Measurements from ENCODE around the gene FRAS1.
"Not testable (repeated sequence)": the region's sequence is repeated elsewhere in the genome, so short reads cannot be mapped to it uniquely, and the experiment has no call there.

Gene FRAS1

DNA sequence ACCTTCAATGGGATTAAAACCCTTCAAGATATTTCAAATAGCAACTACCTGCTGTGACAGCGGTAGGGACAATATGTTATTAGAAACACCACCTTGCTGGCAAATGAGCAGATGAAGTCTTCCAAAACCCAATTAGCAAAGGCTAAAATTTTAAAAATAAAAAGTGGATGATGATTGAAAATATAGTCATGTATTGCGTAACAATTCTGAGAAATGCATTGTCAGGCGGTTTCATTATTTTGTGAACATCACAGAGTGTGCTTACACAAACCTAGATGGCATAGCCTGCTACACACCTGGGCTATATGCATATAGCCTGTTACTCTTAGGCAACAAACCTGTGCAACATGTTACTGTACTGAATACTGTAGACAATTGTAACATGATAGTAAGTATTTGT, 403.2 kb downstream of the FRAS1 start:
- DNase-seq, result no peak

DNA sequence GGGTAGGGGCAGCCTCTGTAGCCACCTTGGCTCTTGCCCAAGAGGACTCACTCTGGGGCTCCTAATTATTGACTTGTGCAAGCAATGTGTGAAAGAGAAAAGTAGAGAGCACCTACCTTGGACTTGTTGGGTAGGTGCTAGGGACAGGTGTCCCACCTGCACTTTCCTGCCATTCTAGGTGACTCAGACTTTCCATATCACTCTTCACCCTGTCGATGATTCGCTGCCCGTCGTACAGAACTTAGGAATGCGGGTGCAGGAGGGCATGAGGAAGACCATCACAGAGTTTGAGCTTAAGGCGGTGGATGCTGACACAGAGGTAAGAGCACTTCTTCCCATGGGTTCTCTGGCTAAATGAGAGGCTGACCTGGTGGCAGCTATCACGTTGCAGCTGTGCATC, 407.1 kb downstream of the FRAS1 start:
- no peak for DNase-seq

DNA sequence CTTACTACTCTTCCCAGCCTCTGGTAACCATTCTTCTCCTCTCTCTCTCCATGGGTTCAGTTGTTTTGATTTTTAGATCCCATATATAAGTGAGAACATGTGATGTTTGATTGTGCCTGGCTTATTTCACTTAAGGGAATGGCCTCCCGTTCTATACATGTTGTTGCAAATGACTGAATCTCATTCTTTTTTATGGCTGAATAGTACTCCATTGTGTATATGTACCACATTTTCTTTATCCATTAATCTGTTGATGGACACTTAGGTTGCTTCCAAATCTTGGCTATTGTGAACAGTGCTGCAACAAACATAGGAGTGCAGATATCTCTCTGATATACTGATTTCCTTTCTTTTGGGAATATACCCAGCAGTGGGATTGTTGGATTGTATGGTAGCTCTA, 410.1 kb downstream of the FRAS1 start:
- not testable (repeated sequence) for DNase-seq

DNA sequence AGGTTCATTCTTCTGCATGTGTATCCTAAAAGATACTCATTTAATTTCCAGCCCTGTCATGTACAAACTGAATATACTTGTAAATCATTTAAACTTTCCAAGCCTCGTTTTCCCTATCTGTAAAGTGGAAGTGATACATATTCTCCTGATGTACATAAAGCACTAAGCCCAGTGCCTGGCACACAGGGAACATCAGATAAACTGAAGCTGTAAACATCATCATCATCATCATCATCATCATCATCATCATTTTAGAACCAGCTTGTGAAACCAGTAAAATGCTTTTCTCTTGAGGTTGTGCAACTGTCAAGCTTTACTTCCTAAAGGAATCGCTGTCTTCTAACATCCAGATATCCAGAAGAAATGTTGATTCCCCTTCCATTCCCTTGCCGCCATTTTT, 411.1 kb downstream of the FRAS1 start:
- no peak for DNase-seq

DNA sequence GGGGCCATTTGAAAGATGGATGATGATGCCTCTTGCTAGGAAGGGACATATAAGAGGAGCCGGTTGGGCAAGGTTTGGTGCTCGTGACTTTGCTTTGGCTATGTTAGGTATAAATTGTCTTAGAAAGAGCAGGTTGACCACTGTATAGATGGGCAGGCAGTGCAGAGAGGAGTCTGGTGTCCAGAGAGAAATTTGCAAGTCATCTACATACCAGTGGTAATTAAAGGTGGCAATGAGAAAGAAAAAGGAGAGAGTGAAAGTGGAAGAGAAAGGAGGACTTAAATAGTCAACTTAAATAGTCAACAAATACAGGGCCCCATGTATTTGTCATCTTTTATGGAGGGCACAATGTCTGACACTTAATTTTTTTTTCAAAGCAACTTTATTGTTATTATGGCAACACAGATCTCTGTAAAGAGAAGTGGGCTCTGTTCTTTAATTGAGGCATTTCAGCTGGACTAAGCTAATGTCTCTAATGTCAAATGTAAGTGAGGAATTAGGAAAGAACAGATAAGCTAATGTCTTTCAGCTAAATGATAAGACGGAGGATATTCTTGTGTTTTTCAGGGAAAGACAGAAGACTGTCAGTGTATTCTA, 419.1 kb downstream of the FRAS1 start:
- DNase-seq, result no peak

DNA sequence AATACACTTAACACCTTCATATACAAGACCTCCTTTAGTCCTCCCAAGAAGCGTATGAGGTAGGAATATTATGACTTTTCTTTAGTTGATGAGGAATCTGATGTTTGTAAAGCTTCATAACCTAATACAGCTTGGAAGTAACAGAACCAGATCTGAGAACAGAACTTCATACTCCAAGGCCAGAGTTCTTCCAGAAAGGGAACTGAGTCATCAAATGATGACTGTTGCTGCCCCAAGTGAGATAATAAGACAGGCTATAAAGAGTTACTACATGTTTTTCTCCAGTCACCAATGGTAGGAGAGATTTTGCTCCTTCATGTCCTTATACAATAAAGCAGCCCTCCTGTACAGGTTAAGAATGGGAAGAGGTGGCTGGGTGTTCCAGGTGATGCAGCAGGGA, 420.2 kb downstream of the FRAS1 start:
- DNase-seq, result no peak

DNA sequence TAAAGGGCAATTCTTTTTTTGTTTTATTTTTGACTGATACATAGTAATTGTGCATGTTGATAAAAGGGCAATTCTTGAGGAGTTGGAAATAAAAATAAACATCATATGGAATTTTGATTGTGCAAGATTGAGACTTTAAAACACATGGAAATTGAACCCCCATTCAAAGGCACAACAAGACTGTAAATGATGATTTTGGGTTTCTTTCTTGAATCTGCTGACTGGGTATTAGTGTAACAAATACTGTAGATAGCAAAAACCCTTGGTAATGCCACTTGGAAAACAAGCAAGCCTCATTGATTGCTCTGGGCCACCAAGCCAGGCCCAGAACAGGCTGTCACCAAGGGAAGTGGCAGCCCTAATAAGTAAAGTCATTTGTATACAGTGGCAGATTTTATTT, 421.4 kb downstream of the FRAS1 start:
- DNase-seq, result no peak

DNA sequence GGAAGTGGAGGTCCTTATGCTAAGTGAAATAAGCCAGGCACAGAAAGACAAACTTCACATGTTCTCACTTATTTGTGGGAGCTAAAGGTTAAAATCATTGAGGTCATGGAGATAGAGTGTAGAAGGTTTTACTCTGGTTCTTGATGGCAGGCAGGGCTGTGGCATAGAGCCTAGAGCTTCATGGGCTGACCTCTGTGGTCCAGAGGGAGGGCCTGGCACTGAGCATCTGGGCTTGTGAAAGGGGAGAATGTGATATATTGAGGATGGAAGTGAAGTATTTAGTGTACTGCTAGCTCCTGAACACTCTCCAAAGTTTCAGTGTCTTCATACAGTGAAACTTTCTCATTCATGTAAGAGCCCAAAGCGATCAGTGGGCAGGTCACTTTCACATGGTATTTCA, 423.2 kb downstream of the FRAS1 start:
- DNase-seq, result no peak

DNA sequence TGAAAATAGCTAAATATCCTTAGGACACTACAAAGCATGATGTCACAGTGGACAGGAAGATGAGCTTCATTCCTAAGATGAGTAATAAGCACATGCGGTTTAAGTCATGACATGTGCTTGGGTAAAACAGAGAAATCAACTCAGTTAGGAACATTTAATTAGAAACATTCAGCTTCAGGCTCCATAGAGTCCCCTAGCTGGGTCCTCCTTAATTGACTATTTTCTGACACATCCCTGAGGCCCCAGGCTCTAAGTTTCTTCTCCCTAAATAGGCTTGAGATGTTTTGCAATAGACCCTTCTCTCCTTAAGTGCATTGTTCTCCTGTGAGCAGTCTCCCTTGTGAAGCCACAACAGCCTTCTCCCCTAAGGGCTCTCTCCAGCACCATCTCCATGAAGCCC, 424.1 kb downstream of the FRAS1 start:
- no peak for DNase-seq

DNA sequence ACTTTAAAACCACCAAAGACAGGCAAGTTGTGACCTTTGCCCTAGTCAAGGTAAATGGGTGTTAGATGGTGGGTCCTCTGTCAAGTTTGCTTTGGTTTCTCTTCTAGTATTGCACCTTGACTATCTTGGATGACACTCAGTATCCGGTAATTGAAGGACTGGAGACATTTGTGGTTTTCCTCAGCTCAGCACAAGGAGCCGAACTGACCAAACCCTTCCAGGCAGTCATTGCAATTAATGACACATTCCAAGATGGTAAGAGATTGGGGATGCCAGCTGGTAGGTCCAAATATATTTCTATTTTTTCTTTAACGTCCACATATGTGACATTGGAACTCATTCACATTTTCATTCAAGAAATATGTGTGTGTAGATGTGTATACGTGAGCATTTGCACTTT, 425.2 kb downstream of the FRAS1 start:
- no peak for DNase-seq

DNA sequence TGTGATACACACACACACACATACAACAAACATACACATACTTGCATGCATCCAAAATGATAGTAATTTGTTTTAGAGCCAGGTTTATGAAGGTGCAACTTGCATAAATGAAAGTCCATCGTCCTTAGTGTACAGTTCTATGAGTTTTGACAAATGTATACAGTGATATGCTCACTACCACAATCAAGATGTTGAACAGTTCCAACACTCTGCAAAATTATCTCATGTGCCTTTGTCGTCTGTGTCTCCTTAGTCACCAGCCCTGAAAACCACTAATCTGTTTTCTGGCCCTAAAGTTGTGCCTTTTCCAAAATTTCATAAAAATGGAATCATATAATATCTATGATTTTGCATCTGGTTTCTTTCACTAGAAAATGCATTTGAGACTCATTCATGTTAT, 426.7 kb downstream of the FRAS1 start:
- DNase-seq, result no peak

DNA sequence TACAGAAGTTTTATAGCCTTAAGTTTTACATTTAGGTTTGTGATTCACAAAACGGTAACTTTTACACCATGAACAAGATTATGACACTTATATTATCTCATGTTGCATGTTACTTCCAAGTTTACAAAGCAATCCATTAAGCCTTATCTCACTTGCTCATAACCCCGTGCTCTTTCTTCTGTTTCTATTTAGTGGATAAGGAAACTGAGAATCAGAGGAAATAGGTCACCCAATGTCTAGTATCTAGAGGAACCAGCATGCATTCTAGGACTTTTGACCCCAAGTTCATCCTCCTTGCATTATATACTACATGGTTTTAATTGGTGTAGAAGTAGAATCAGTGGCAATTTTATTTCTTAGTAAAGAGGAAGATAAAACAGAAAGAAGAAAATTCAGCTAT, 427.5 kb downstream of the FRAS1 start:
- DNase-seq, result no peak

DNA sequence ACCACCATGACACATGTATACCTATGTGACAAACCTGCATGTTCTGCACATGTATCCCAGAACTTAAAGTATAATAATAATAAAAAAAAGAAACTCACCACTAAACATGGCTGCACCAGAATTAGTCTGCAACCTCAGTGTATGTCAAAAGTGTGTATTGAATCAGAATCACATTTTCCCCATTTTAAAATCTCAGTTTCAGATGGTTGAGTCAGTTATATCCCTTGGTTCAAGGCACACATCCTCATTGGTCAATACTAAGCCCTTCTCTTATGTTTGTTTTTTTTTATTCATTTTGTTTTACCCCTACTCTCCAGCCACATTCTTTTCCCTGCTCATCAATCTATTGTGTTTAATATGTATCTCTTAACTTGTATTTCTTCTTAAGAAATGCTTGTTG, 436.6 kb downstream of the FRAS1 start:
- no peak for DNase-seq

DNA sequence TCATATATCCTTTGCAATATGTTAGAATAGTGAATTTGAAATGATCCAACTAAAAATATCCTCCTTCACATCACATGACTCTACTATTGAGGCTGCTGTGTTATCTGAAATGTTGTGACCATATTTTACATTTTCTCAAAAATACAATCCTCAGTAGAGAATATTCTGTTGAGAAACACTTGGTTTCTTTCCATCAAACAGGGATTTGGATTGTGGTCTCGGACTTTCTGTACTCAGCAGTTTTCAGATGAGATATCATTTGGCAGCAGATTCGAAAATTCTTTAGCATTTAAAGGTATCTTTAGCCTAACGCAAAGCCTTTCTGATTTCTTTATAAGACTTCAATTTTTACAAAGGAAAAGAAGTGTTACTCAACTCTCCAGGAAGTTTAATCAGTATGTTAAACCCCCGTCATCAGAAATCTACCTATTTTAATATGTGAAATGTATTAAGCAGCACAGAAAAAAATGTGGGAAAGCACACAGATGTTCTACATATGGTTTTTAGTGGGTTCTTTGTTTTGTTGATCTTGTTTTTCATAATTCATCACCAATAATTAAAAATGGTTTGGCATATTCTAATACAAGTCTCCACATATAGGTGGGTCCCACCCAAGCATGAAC, 439.0 kb downstream of the FRAS1 start:
- no peak for DNase-seq

DNA sequence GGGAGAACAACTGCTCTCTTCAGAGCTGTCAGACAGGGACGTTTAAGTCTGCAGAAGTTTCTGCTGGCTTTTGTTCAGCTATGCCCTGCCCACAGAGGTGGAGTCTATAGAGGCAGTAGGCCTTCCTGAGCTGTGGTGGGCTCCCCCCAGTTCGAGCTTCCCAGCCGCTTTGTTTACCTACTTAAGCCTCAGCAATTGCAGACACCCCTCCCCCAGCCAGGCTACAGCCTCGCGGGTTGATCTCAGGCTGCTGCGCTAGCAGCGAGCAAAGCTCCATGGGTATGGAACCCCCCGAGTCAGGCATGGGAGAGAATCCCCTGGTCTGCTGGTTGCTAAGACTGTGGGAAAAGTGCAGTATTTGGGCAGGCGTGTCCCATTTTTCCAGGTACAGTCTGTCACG, 449.1 kb downstream of the FRAS1 start:
- DNase-seq, result not testable (repeated sequence)

DNA sequence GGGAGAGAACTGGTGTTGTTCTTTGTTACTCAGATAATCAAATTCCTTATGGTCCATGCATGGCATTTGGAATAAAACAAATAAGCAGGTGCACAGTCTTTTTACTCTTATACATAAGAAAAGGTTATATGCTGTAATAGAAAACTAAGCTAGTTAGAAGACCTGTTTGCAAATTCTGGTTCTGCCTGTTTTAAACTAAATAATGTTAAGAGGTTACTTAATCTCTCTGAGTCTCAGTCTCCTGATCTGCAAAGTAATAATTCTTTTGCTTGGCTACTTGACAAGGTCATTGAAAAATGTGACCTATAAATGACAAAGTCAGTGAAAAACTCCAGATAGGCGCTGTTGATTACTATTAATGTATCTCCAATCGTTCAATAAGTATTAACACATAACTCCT, 451.9 kb downstream of the FRAS1 start:
- DNase-seq, result no peak

DNA sequence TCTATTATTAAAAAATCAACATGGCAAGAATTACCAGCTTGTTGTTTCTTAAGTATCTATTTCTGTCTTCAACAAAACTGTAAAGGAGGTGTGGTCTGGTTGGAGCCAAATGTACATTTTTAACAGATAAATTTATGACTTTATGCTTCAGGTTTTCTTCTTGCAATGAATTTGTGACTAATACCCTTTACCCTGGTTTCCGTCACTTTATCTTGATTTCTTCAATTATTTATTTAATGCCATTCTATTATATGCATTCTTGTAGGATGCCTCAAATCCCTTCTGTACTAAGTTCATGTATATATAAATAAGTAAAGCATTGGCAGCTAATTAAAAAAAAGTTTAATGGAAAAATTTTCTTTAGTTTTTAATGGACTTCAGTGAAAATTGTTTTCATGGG, 453.0 kb downstream of the FRAS1 start:
- no peak for DNase-seq

DNA sequence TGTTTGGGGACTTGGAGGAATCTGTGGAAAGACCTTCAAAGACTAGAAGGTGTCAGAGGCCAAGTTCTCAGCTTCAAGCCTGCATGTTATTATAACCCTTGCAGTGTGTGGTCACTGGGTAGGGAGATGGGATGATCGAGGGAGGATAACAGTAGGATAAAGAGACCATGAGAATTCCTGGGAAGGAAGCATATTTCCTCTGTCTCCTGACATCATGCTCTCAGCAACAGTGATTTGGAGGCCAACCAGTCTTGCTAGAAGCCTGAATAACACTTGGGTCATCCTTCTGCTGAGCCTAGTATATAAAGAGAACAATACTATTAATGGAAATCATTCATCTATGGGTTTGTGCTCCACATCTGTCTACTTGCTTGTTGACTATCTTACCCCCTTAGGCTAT, 453.6 kb downstream of the FRAS1 start:
- DNase-seq, result no peak

DNA sequence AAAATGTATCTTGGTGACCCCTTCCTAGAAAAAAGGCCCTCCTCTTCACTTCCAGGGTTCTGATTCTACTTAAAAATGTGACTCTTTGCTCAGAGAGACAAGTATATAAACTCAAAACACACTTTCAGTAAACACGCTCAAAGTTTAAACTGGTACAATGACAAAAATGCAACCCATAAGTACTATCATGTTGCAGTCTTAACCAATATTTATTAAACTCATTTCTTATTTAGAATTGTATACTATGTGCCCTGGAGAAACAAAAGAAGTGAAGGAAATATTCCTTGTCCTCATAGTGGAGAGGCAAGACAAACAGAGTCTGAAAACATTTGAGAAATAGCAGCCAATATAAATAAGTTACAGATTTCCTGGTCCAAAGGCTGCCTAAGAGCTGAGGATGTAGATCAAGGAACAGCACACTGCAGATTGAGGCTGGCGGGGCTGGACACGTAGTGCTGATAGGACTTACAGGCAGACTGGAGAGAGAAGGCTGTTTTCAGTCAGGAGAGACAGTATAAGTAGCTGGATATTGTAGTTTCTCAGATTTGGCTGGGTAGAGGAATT, 455.3 kb downstream of the FRAS1 start:
- DNase-seq, result no peak

DNA sequence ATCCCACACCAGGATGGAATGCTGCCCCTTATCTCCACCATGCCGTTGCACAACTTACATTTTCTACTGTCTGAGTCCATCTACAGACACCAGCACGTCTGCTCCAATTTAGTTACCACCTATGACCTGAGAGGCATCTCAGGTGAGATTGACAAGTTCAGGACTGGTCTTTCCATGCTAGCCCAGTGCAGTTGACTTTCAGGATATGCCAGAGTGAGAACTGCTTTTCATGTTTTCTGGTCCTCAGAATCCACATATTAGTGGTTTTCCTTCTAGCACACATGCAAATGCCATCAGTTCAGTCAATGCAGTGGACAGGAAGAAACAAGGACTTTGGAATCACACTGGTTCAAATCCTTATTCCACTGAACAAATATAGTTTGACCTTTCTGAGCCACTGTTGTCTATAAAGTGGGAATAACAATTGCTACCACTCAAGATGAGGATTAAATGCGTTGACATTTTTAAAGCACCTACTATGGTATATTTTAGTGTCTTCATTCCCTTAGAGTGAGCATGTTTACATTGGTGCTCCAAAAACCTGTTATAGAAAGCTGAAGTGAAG, 456.4 kb downstream of the FRAS1 start:
- DNase-seq, result no peak

DNA sequence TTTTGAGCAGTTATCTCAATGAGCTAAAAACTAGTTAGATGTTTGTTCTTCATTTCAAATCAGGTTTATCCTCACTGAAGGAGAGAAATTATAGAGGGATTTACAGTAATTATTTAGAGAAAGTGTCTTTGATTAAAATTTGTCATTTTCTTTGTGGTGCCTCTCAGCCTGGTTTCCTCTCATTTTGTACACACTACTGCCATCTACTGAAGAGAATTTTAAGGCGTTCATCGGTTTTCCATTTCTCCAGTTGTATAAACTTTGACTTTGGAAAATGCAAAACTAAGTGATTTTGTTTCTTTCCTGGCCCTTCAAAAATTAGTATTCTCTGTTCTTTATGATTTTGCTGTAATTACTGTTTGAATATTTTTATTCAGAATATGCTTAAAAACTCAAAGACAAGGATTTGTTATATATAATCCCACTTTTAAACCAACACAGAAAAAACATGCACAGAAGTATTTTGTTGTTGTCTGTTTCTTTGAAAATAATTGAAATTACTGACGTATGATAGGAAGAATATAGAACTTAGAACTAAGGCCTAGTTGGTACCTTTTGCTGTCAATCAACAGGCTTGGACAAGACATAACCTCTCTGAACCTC, 460.0 kb downstream of the FRAS1 start:
- no peak for DNase-seq

DNA sequence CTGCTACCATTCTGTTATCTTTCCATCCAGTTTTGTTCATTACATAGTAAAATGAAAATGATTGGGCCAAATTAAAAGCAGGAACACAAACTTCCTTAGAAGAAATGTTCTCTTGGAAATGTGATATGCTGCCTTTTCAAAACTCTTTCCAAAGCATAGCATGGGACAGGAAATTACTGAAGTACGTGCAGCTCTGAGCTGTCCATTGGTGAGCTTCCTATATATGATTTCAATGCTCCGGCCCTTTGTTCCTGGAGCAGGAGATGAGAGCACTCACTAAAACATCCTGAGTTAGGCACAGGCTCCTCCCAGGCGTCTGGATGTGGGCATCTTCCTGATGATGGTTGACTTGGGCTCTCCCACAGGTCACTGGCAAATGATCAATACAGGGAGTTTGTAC, 461.4 kb downstream of the FRAS1 start:
- no peak for DNase-seq

DNA sequence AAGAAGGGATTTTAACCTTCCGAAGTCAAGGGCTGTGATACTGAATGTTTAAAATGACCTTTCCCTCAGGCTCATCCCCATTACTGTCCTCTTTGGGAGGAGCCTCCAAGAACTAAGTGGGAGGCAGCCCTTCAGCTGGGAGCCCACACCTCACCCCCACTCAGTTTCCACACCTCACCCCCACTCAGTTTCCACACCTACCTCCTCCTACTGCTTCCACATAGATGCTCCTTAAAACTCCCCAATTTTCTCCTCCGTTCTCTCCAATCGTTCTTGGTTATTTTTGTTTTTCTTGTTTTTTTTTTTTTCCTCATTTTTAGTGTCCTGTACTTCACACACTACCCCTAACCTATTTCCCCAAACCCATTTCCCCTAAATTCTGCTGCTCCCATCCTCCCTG, 462.8 kb downstream of the FRAS1 start:
- no peak for DNase-seq

DNA sequence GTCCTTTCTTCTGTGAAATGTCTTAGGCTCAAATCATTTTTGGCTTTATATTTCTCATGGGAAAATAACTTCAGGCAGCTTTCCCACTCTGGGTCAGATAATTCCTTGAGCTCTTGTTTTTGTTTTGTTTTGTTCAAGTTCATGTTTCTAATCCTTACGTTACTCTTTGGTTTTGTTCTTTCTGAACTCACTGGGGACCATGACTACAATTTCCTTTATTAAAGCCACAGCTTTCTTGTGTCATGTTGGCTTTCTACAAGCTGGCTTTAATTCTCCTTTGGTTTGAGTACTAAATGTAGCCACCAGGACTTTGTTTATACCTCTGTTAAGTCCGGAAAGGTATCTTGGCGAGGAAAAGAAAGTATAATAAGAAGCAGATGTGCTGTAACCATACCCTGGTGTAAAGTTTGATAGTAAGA, 463.7 kb downstream of the FRAS1 start:
- DNase-seq, result no peak
